Suppressor macrophage (primary cell): ENCODE measurements around the gene TMEM221.

ENCODE experiments used
- DNase-seq, 4 experiments: peaks; one replicate each; pipeline ENCODE4 v3.0.0-alpha.2; 2020 to 2022

Gene TMEM221

DNA sequence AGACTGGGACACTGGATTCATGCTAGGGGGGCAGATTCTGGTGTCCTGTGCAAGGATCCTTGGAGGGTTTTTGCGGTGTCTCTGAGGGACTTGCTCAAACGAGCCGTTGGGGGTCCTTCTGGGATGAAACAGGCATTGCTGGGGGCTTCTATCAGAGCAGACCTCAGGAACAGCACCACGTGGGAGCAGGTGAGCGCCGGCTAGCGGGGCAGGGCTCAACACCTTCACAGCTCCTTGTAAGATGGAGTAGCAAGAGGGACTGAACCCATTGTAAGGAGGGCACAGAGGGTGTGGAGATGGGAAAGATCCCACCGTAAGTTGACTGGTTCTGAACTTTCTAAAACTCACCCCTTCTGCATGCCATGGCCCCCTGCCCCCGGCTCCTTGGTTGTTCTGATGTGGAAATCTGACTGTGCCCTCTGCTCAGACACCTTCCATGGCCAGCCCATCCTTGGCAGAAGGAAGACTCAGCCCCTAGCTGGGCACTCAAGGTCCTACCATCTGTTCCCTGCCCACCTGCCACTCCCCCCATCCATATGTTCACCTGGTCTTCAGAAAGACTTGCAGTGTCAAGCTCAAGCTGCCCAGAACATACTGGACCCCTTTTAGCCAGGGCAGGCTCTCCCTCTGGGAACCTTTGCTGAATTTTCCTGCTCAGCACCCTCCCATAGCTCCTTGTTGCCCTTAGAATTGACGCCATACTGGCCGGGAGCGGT, 23.1 kb upstream of the TMEM221 start:
- no peak for DNase-seq

- peak; percentile 99 to 100 (median 100) for DNase-seq
These were observed 21.8 kb upstream of the TMEM221 start, which contains the start of gene SLC27A1 for GRCh38 chr19:17470068-17470841. SLC27A1 (plus strand) TSS chr19:17470524; CDS start chr19:17470541, 17 bp downstream.

DNA sequence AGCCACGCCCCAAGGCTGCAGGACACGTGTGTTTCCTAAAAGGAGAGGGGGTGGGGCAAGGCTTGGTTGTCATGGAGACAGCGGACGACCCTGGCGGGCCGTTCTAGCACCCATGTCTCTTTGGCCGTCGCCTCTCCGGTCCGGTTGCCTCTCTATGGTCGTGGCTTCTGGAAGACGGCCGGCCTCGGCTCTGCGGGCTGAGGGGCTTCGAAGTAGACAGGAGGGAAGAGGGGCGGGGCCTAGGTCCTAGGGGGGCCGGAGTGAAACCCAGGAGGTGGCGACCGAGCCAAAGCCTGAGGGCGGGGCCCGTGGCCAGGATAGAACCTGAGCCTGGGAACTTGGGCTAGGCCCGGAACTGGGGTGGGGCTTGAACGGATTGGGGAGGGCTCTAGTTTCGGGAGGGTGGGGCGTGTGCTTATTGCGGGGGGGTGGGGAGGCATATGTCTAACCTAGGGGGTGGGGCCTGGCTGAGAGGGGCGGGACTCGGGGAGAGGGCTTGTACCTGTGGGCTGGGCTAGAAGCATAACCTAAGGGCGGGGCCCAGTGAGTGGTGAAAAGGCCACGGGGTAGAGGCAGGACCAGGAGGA, 21.1 kb upstream of the TMEM221 start:
- peak; percentile 87 to 96 (median 92) for DNase-seq

- DNase-seq: no peak
These were observed 20.6 kb upstream of the TMEM221 start for GRCh38 chr19:17469092-17469480.

GRCh38 chr19:17468302-17469091, 20.0 kb upstream of the TMEM221 start:
- DNase-seq: no peak

DNA sequence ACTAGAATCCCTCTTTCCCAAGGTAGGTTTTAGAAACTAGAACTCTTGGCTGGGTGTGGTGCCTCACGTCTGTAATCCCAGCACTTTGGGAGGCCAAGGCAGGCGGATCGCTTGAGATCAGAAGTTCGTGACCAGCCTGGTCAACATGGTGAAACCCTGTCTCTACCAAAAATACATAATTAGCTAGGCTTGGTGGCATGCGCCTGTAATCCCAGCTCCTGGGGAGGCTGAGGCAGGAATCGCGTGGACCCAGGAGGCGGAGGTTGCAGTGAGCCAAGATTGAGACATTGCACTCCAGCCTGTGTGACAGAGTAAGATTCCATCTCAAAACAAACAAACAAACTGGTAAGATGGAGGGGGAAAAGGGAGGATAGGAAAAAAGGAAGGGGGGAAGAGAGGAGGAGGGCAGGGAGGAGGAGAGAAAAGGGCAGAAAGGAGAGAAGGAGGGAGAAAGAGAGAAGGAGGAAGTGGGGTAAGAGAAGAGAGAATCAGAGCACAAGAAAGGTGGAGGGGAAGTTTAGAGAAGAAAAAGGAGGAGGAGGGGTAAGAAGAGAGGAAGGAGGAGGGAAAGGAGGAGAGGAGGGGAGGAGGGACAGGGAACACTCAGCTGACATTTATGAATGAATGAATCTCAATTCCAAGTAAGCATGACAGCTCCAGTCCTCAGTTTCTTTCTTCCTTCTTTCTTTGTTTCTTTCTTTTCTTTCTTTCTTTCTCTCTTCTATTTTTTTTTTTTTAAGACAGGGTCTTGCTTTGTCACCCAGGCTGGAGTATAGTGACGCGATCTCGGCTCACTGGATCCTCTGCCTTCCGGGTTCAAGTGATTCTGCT, 19.2 kb upstream of the TMEM221 start:
- no peak for DNase-seq

DNA sequence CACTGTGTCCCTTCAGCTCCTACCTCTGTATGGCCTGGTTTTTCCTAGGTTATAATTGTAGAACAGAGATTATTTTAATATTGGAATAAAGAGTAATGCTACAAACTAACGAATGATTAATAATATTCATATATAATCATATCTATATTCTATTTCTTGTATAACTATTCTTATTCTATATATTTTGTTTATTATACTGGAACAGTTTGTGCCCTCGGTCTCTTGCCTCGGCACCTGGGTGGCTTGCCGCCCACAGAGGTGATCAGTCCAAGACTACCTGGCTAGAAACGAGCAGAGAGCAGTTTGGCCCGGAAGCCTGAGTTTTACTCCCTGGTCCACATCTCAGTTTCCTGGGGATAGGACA, 18.0 kb upstream of the TMEM221 start:
- no peak for DNase-seq

DNA sequence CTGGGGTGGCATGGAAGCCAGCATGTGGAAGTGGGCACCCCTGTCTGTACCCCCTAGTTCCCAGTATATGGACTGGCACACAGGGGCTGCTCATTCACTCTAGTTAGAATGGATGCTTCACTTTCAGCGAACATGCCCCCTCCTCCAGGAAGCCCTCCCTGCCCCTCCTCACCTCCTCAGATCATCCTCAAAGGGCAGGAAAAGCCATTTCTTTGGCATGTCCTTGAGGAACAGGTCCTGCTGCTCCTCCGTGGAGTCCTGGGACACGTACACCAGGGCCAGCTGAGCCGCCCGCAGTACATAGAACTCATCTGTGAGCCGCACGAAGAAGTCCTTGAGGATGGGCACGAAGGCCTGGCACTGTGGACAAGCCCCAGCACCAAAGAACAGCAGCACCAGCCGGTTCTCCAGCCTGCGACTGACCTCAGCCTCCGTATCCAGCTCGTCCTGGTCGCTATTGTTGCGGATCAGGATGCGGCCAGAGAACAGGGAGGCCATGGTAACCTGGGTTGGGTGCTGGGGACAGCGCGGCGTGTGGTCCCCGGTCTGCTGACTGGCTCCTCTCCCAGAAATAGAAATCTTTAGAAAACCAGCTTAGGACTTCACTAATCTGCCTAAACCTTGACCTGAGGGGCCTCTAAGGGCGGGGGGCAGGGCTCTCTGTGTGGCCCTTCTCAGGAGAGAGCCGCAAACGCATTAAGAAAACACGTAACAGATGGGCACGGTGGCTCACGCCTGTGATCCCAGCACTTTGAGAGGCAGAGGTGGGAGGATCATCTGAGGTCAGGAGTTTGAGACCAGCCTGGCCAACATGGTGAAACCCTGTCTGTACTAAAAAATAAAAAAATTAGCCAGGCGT, 12.1 kb upstream of the TMEM221 start, which contains the start of gene NXNL1:
TSS of gene NXNL1 (minus strand) at position 555 of the 859 bp plus-strand sequence. CDS start at position 498, 57 bp downstream.
- no peak for DNase-seq

GRCh38 chr19:17458970-17459369, 10.5 kb upstream of the TMEM221 start:
- DNase-seq: no peak

- no peak for DNase-seq
These were observed 9.1 kb upstream of the TMEM221 start for GRCh38 chr19:17457616-17458015.

- DNase-seq: no peak
These were observed 7.7 kb upstream of the TMEM221 start for GRCh38 chr19:17456127-17456526.

DNA sequence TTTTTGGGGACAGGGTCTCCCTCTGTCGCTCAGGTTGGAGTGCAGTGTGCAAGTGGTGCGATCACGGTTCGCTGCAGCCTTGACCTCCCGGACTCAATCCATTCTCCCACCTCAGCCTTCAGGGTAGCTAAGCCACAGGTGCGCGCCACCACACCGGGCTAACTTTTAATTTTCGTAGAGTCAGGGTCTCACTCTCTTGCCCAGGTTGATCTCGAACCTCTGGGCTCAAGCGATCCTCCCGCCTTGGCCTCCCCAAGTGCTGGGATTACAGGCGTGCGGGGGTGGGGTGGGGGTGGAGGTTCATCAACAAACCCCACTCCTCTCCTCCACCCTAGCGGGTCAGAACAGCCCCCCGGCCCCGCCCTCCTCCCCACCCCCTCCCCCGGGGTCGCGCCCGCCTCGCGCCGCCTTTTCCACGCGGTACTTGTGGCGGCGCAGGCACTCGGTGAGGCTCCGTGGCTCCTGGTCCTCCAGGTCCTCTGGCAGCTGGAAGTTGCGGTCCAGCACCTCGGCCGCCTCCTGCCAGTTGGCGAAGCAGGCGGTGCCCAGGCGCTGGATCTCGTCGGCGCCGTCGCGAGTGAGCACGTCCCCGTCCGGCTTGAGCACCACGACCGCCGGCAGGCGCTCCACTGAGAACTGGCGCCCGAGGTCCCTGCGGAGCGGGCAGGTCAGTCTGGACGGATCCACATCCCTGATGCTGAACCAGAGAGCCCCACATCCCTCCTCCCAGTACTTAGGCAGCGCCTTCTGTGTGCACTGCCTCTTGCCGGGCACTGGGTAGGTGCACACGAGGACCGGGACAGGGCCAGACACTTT, 7.0 kb upstream of the TMEM221 start:
- DNase-seq: peak in 2 of 4 experiments; percentile 23 to 36

- DNase-seq: no peak
These were observed 6.2 kb upstream of the TMEM221 start for GRCh38 chr19:17454576-17455071.

DNA sequence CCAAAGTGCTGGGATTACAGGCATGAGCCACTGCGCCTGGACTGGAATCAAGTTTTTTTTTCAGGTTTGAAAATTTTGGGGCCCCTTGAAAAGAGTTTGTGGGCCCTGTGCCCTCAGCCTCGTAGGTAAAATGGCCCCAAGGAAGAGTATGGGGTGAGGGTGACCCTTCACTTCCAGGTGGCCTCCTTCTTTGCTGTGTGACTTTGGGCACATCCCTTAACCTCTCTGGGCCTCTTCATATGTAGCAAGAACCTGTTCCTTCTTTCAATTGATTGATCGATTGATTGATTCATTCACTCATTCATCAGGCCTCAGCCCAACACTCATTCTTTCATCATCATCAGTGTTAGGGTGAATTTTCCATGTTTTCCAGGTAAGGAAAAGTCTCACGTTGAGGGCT, 3.4 kb upstream of the TMEM221 start:
- DNase-seq: no peak

DNA sequence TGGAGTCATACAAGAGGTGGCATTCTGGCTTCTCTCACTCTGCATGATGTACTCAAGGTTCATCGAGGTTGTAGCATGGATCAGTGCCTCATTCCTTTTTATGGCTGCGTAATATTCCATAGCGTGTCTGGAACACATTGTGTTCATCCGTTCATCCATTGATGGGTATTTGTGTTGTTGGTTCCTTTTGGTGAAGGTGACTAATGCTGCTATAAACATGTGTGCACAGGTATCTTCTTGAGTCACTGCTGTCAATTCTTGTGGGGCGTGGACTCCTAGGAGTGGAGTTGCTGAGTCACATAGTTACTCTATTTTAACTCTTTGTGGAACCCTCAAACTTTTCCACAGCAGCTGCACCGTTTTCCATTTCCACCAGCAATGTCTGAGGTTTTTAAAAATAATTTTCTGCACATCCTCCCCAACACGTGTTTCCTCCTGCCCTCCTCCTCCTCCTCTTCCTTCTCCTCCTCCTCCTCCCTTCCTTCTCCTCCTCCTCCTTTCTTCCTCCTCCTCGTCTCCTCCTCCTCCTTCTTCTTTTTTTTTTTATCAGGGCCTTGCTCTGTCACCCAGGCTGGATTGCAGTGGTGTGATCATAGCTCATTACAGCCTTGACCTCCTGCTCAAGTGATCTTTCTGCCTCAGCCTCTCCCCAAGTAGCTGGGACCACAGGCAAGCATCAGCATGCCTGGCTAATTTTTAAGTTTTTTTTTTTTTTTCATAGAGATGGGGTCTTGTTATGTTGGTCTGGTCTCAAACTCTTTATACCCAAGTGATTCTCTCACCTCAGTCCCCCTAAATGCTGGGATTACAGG, 2.0 kb upstream of the TMEM221 start:
- peak; percentile 6 to 49 (median 38) for DNase-seq

DNA sequence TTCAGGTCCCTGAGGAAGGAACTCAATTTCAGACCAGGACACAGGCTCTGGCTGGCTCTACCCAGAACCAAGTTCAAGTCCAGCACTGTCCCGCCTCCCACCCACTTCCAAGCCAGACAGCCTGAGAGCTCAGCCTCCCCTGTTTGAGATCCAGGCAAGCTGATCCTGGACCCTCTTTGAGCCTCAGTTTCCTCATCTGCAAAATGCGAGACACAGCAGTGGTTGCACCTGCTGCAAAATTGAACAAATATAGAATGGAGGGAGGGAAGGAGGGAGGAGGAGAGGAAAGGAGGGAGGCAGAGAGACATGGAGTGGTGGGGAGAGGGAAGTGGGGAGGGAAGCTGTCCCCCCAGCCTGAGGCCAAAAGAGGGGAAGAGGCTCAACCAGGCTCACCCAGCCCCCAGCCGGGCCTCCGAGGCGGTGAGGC, 751 bp downstream of the TMEM221 start:
- no peak for DNase-seq

DNA sequence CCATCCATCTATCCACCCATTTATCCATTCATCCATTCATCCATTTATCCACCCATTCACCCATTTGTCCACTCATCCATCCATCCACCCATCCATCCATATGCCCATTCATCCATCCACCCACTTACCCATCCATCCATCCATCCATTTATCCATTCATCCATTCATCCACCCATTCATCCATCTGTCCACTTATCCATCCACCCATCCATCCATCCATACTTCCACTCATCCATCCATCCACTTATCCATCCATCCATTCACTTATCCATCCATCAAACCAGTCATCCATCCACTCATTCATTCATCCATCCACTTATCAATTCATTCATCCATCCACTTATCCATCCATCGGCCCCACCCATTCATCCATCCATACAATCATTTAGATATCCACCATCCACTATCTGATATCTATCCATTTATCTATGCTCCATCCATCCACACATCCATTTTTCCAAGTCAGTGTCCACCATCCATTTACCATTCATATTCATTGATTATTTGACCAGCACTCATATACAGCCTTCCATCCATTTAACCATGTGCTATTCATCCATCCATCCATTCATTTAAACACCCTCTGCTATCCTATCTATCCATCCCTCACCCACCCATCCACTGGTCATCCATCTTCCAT, 2.8 kb downstream of the TMEM221 start:
- no peak for DNase-seq
